GM12891 (cell line): Measurements from ENCODE around the gene FRMD8.

ENCODE experiments used
- POLR2A ChIP-seq: IDR thresholded peaks from 2 replicates; pipeline ENCODE4 v1.6.1; 2011; ENCODE audit warnings: low read depth, low read length, control low read depth
- POLR2AphosphoS5 ChIP-seq: IDR thresholded peaks from 2 replicates; pipeline ENCODE4 v1.6.1; 2011; ENCODE audit warnings: low read depth, low read length, control low read depth

DNA sequence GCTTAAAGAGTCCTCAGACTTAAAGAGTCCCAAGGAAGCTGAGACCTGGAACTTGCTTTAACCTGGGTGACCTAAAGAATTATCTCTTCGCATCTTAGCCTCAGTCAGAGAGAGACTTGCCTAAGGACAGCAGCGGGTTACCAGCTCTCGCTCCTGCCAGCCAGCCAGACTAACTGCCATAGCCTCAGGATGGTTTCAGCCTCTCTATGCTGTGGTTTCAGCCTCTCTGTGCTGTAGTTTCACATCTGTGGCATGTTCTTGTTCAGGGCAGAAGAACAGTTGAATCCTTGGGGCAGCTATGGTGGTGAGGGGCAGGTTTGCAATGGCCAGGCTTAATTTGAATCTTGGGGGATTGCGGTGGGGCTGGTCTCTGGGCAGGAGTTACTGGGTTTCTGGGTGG, 2.3 kb downstream of the FRMD8 start:
- TF ChIP-seq POLR2A (no peak), POLR2AphosphoS5 (no peak)
